ENCODE data around the gene SLC25A42. TPM values are rescaled to one million over a fixed set of nuclear protein-coding genes. Genes with fewer than 3 reads are reported as not detected.

SLC25A42 gene
- total RNA-seq, 4 donors from 2014 or later: 12.3 to 85.3 (median 37.1) TPM

GRCh38 chr19:19034204-19034624 is 29.6 kb upstream of the SLC25A42 start:
- no peak for TF ChIP-seq CTCF (IDR thresholded peaks at IDR 0.05 in 4 of 5, conservative IDR thresholded peaks at IDR 0.05 in 1 of 5)
- no peak for TF ChIP-seq POLR2A (IDR thresholded peaks at IDR 0.05)
- intact Hi-C loops (cut with DNase I; ENCODE audit: low total_unique reads) (loop anchor here (10.0 kb wide), 1 partner anchor 139 kb away; the partner anchor contains the start of gene CERS1), in situ Hi-C loops (cut with MboI; ENCODE audit: low sequenced_read_pairs in 4 of 4) (no loop called here)
- Histone ChIP-seq H3K9me3 (no peaks in the 10 kb centered on the region), H3K4me3 (peak overlapping the region; percentile 69 to 96 (median 73)), H3K27me3 (no peaks in the 10 kb centered on the region), H3K27ac (peak overlapping the region; percentile 89 to 100 (median 94)), H3K36me3 (peaks cover 0 to 15% of the 10 kb centered on the region in 2 donors), H3K4me1 (peaks cover 22 to 40% of the 10 kb centered on the region in 2 donors)
- peak in 1 of 2 donors; percentile 22 for ATAC-seq
- DNase-seq: peak in 1 of 2 donors; percentile 50

DNA sequence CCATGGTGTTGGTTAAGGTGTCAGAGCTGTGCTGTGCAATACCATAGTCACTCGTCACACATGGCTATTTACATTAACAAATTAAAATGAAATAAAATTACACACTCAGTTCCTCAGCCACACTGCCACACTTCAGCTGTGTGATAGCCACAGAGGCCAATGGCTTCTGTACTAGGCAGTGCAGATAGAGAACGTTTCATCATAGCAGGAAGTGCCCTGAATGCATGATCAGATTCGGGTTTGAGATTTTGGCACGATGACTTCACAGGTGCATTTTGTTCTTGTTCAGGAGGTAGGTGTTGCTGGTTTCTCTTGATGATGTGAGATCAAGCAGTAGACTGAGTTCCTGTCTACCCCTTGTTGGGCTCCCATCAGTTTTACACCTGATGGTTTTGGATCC is 23.9 kb upstream of the SLC25A42 start:
- no peak for ATAC-seq
- H3K9me3 ChIP-seq: no peaks in the 10 kb centered on the region
- H3K27me3 ChIP-seq: no peaks in the 10 kb centered on the region
- DNase-seq: no peak
- in situ Hi-C loops (cut with MboI; ENCODE audit: low sequenced_read_pairs in 4 of 4) (no loop called here), intact Hi-C loops (cut with DNase I; ENCODE audit: low total_unique reads) (loop anchor here (10.0 kb wide), 1 partner anchor 145 kb away; the partner anchor contains the start of gene CERS1)
- peaks cover 0 to 19% of the 10 kb centered on the region in 2 donors for H3K36me3 ChIP-seq
- peaks cover 7 to 22% of the 10 kb centered on the region in 2 donors for H3K4me1 ChIP-seq
- TF ChIP-seq POLR2A (IDR thresholded peaks at IDR 0.05): no peak
- no peak overlapping the region for H3K4me3 ChIP-seq
- H3K27ac ChIP-seq: peak overlapping the region in 1 of 4 donors; percentile 27

GRCh38 chr19:19040417-19040816 is 23.4 kb upstream of the SLC25A42 start:
- Histone ChIP-seq H3K36me3 (peaks cover 0 to 21% of the 10 kb centered on the region in 2 donors), H3K27ac (peak overlapping the region in 2 of 4 donors; percentile 21 to 27), H3K4me3 (no peak overlapping the region), H3K9me3 (no peaks in the 10 kb centered on the region), H3K27me3 (no peaks in the 10 kb centered on the region), H3K4me1 (peaks cover 4 to 17% of the 10 kb centered on the region in 2 donors)
- peak; percentile 49 to 69 for ATAC-seq
- TF ChIP-seq CTCF (IDR thresholded peaks at IDR 0.05 in 4 of 5, conservative IDR thresholded peaks at IDR 0.05 in 1 of 5) (no peak), POLR2A (IDR thresholded peaks at IDR 0.05) (no peak)
- intact Hi-C loops (cut with DNase I; ENCODE audit: low total_unique reads) (no loop called here), in situ Hi-C loops (cut with MboI; ENCODE audit: low sequenced_read_pairs in 4 of 4) (no loop called here)
- peak in 1 of 2 donors; percentile 71 for DNase-seq

DNA sequence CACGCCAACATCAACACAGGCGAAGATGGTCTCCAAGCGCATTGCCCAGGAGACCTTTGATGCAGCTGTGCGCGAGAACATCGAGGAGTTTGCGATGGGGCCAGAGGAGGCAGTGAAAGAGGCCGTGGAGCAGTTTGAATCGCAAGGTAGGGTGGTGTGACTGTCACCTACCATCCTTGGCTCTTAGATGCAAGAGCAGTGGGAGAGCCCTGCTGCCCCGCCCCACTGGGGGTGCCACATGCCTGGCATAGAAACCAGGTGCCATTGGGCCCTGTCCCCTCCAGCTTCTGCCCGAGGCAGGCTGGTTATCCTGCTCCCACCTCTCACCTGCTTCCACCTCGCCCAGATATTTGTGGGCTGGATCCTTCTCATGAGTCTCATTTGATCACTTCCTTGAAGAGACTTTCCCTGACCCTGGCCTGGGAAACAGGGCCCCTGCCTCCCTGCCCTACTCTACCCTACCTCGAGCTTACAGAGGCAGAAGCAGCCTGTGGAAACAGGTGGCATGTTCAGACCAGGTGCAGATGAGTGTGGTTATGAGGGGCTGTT is 21.0 kb upstream of the SLC25A42 start:
- H3K27me3 ChIP-seq: no peaks in the 10 kb centered on the region
- no peaks in the 10 kb centered on the region for H3K9me3 ChIP-seq
- H3K27ac ChIP-seq: no peak overlapping the region
- no peak for DNase-seq
- in situ Hi-C loops (cut with MboI; ENCODE audit: low sequenced_read_pairs in 4 of 4) (no loop called here), intact Hi-C loops (cut with DNase I; ENCODE audit: low total_unique reads) (no loop called here)
- H3K36me3 ChIP-seq: peaks cover 0 to 21% of the 10 kb centered on the region in 2 donors
- no peak for ATAC-seq
- no peak overlapping the region for H3K4me3 ChIP-seq
- H3K4me1 ChIP-seq: peaks cover 4 to 6% of the 10 kb centered on the region in 2 donors
- no peak for TF ChIP-seq CTCF (IDR thresholded peaks at IDR 0.05 in 4 of 5, conservative IDR thresholded peaks at IDR 0.05 in 1 of 5)
- no peak for TF ChIP-seq POLR2A (IDR thresholded peaks at IDR 0.05)

DNA sequence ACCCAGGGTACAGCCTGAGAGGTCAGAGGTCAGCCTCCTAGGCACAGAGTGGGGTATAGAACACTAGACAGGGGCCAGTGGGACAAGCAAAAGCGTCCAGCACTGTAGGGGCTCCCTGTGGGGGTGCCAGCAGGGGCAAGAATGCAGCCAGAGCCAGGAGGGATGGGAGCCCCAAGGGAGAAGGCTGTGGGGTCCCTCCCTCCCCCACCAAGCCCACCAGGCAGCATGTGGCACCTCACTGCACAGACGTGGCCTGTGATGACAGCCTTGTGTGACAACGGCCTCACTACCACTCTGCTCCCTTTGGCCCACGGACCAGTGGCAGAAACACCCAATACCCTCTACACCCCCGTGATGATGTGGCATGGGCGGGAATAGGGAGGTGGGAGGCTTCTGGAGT is 20.3 kb upstream of the SLC25A42 start:
- no peak for ATAC-seq
- in situ Hi-C loops (cut with MboI; ENCODE audit: low sequenced_read_pairs in 4 of 4): no loop called here
- intact Hi-C loops (cut with DNase I; ENCODE audit: low total_unique reads): no loop called here

More for the DNA sequence above, 20.3 kb upstream of the SLC25A42 start:
- Histone ChIP-seq H3K27me3 (no peaks in the 10 kb centered on the region), H3K9me3 (no peaks in the 10 kb centered on the region), H3K4me3 (no peak overlapping the region), H3K27ac (no peak overlapping the region), H3K36me3 (peaks cover 0 to 21% of the 10 kb centered on the region in 2 donors), H3K4me1 (peaks cover 4 to 6% of the 10 kb centered on the region in 2 donors)
- no peak for TF ChIP-seq CTCF (IDR thresholded peaks at IDR 0.05 in 4 of 5, conservative IDR thresholded peaks at IDR 0.05 in 1 of 5)
- no peak for TF ChIP-seq POLR2A (IDR thresholded peaks at IDR 0.05)
- DNase-seq: no peak
